IPS-20b (cell line): Measurements from ENCODE around the gene ARHGAP15.

ENCODE experiments used
- H3K27ac ChIP-seq: one replicate; pipeline ENCODE4 v1.5.1; 2013; ENCODE audit warnings: low read length
- H3K27me3 ChIP-seq: 2 replicates; pipeline ENCODE4 v1.6.1; 2013; ENCODE audit warnings: mild to moderate bottlenecking, low read length, inconsistent platforms; ENCODE audit not compliant: insufficient read depth
- H3K36me3 ChIP-seq: 2 replicates; pipeline ENCODE4 v1.6.1; 2013; ENCODE audit warnings: low read depth, mild to moderate bottlenecking, inconsistent platforms, low read length, moderate library complexity; ENCODE audit not compliant: insufficient read depth
- H3K4me1 ChIP-seq: 2 replicates; pipeline ENCODE4 v1.6.1; 2013; ENCODE audit warnings: mild to moderate bottlenecking, control low read depth, inconsistent platforms, low read length, moderate library complexity; ENCODE audit not compliant: insufficient read depth
- H3K4me3 ChIP-seq: 2 replicates; pipeline ENCODE4 v1.5.1; 2013; ENCODE audit warnings: mild to moderate bottlenecking, low read length, inconsistent platforms
- H3K9ac ChIP-seq: 2 replicates; pipeline ENCODE4 v1.6.1; 2013; ENCODE audit warnings: low read depth, mild to moderate bottlenecking, inconsistent platforms, low read length, moderate library complexity
- H3K9me3 ChIP-seq: 2 replicates; pipeline ENCODE4 v1.6.1; 2013; ENCODE audit warnings: mild to moderate bottlenecking, low read depth, low read length, inconsistent platforms; ENCODE audit not compliant: insufficient read depth

Gene ARHGAP15

DNA sequence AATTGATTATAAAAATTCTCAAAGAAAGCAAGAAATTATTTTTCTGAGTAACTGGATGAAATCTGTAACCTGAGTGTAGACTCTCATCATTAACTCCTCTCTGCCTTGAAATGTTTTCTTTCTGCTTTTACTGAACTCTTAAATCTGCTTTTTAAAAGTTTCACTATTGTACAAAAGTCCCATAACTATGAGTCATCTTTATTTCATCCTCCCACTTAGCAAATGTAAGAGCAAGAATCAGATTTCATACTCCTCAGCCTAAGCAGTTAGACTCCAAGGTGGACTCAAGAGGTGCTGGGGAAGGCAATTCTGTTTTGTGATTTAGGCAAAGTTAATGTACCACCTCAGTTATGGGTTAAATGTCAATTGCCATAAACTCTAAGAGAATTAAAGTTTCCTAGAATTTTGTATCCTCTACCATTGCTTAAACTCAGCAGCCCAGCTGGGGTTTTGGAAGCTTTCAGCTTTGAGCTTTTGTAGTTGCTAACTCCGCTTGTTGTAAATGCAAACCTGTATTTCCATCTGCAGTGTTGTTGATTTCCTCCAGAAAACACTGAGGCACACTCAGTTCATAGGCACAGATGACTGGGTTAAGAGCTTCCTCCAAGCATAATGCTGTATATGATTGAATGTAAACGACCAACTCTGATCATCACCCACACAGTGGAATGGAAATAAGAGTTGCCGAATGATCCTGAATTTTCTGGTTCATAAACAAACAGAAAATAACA lies 268.8 kb downstream of the ARHGAP15 start:
- no peak overlapping the region for H3K4me3 ChIP-seq
- H3K27me3 ChIP-seq, result no peaks in the 10 kb centered on the region
- no peaks in the 10 kb centered on the region for H3K36me3 ChIP-seq
- H3K9ac ChIP-seq, result no peak overlapping the region
- no peaks in the 10 kb centered on the region for H3K4me1 ChIP-seq
- H3K9me3 ChIP-seq, result no peaks in the 10 kb centered on the region
- H3K27ac ChIP-seq, result no peak overlapping the region

DNA sequence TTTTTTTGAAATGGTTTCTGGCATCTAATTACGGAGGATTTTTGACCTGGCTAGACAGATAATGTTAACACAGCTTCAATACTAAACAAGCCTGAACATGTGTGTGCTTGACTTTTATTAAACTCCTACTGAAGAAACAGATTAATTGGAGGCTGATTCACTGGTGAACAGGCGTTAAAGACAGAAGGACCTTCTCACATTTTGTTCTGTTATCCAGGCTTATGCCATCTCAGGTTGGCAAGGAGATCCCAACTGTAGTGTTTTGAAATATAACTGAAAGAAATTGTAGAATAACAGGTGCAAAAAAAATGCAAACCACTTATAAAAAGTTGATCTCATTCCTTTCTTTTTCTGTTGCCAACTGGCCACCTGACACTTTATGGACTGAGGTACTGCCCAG lies 269.6 kb downstream of the ARHGAP15 start:
- Histone ChIP-seq H3K27ac (no peak overlapping the region), H3K36me3 (no peaks in the 10 kb centered on the region), H3K4me3 (no peak overlapping the region), H3K4me1 (no peaks in the 10 kb centered on the region), H3K9ac (no peak overlapping the region), H3K27me3 (no peaks in the 10 kb centered on the region), H3K9me3 (no peaks in the 10 kb centered on the region)

DNA sequence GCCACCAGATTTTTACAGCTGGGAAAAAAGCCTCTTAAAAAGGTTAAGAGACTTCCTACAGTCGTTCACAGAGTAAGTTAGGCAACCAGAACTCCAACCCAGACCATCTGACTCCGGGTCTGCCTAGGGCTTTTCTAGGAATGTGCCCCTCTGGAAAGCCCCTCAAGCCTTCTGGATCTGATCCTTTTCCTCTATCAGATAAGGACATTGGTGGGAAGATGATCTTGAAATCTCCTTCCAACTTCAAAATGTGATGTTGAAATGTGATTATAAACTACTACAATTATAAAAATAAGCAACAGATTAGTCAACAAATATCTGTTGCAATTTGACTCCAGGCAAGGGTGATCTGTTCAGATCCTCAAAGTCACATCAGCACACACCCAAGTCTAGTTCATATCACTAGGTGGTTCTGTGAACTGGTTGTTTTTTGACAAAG lies 270.4 kb downstream of the ARHGAP15 start:
- Histone ChIP-seq H3K9ac (no peak overlapping the region), H3K36me3 (no peaks in the 10 kb centered on the region), H3K9me3 (no peaks in the 10 kb centered on the region), H3K27me3 (no peaks in the 10 kb centered on the region), H3K4me1 (no peaks in the 10 kb centered on the region), H3K4me3 (no peak overlapping the region), H3K27ac (no peak overlapping the region)

DNA sequence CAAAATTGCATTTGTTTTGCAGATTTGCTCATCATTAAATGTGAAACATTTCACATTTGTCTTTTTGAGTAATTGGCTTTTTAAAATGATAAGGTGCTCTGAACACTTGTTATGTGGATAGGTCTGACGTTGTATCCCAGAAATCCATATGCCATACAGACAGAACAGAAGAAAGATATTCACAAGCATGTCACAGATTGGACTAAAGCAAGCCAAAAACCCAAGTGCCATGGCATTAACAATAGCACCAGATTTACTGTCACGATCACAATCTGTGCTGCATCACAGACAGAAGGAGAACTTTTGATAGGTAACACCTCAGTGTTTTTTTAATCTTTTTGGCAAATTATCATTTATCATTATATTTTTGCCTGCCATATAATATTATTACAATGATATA lies 272.6 kb downstream of the ARHGAP15 start:
- Histone ChIP-seq H3K9me3 (no peaks in the 10 kb centered on the region), H3K9ac (no peak overlapping the region), H3K4me3 (no peak overlapping the region), H3K27me3 (no peaks in the 10 kb centered on the region), H3K4me1 (no peaks in the 10 kb centered on the region), H3K36me3 (no peaks in the 10 kb centered on the region), H3K27ac (no peak overlapping the region)

DNA sequence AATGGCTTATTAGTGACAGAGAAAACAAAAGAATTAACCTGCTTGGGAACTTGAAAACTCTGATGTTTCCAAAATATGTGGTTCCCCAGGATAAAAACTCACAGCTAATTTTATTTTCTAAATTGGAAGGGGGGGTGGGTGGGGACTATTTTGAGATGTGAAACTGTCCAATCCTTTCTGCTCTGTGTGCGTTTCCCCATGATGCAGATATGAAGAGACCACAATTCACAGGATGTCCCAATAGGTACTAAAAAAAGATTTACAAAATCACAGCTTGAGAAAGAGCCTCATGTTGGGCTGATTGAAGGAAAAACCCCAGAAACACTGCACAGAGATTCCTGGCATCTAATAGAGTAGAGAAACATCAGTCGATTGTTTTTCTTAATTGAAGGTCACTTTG lies 273.2 kb downstream of the ARHGAP15 start:
- Histone ChIP-seq H3K4me1 (no peaks in the 10 kb centered on the region), H3K36me3 (no peaks in the 10 kb centered on the region), H3K27ac (no peak overlapping the region), H3K9me3 (no peaks in the 10 kb centered on the region), H3K27me3 (no peaks in the 10 kb centered on the region), H3K4me3 (no peak overlapping the region), H3K9ac (no peak overlapping the region)

DNA sequence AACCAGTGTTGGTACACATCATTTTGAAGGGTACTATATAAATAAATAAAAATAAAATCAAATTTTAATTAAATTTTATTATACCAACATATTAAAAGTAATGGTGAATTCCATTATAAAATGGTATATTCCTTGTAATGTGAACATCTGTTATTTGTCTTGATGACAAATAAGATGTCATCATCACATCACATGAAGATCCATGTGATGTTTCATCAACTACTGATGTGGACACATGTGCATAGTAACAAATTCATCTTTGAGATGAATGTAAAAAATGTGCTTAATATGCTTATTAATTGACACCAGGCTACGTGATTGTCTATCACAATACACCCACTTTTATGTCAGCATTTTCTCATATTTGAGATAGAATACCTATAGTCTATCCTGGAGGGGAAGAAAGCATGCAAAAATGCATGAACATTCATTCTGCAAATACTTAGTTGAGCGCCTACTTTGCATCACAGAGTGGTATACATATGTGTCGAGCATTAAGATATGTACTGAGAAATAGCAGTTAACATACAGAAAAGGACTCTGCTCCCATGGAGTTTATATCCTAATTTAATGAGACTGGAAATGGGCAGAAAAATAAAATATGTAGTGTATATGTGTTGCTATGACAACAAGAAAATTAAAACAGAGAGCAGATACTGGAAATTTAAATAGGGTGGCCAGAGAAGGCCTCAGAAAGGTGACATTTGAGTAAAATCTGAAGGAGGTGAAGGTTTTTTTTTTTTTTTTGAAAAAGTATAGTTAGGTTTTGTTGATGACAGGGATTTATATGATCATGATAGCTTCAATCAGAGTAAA lies 281.1 kb downstream of the ARHGAP15 start:
- Histone ChIP-seq H3K27me3 (no peaks in the 10 kb centered on the region), H3K36me3 (no peaks in the 10 kb centered on the region), H3K27ac (no peak overlapping the region), H3K9ac (no peak overlapping the region), H3K9me3 (no peaks in the 10 kb centered on the region), H3K4me3 (no peak overlapping the region), H3K4me1 (no peaks in the 10 kb centered on the region)

DNA sequence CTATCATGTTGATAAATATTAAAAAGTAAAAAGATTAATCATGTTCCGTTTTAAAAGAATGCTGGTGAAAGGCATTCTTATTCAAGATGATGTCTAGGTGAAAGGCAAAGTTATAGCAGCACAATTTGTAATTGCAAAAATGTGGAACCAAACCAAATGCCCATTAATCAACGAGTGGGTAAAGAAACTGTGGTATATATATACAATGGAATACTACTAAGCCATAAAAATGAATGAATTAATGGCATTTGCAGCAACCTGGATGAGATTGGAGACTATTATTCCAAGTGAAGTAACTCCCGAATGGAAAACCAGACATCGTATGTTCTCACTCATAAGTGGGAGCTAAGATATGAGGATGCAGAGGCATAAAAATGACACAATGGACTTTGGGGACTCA lies 286.4 kb downstream of the ARHGAP15 start:
- Histone ChIP-seq H3K27me3 (no peaks in the 10 kb centered on the region), H3K4me1 (no peaks in the 10 kb centered on the region), H3K9ac (no peak overlapping the region), H3K9me3 (no peaks in the 10 kb centered on the region), H3K36me3 (no peaks in the 10 kb centered on the region), H3K27ac (no peak overlapping the region), H3K4me3 (no peak overlapping the region)

DNA sequence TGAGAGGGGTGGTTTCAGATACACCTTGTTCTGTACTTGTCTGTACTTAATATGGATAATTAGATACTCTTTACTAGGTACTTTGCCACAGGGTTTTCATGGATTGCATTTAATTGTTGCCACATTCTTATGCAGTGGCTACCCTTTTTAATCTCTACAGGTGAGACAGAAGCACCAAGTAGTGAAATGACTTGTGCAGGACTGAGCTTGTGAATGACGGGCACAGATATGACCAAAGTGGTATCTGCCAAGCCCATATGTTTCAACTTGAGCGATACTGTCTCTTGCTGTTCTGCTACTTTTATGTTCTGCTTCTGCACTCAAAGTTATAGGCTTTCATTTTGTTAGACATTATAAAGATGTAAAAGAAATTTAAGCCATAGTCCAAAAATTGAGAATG lies 288.2 kb downstream of the ARHGAP15 start:
- no peak overlapping the region for H3K9ac ChIP-seq
- no peak overlapping the region for H3K27ac ChIP-seq
- H3K27me3 ChIP-seq, result no peaks in the 10 kb centered on the region
- H3K9me3 ChIP-seq, result no peaks in the 10 kb centered on the region
- no peak overlapping the region for H3K4me3 ChIP-seq
- H3K36me3 ChIP-seq, result no peaks in the 10 kb centered on the region
- H3K4me1 ChIP-seq, result no peaks in the 10 kb centered on the region

DNA sequence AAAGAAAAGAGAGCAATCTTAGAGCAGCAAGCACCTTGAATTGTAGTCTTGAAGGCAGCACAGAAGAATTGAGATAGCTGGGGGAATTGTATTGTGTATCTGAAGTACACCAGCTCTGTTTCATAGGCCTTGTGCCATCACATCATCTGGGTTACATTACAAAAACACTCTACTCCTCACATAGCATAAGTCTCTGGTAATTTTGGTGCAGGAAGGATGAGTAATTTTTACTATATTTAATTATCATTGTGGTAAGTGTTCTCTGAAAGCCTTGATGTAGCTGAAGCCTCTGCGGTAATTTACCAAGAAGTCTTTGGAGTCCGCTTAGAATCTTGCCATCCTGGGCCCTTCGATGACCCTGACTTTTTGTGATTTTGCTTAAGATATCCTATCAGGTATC lies 291.1 kb downstream of the ARHGAP15 start:
- no peaks in the 10 kb centered on the region for H3K27me3 ChIP-seq
- no peaks in the 10 kb centered on the region for H3K9me3 ChIP-seq
- no peak overlapping the region for H3K4me3 ChIP-seq
- no peak overlapping the region for H3K27ac ChIP-seq
- H3K36me3 ChIP-seq, result no peaks in the 10 kb centered on the region
- no peak overlapping the region for H3K9ac ChIP-seq
- H3K4me1 ChIP-seq, result no peaks in the 10 kb centered on the region

DNA sequence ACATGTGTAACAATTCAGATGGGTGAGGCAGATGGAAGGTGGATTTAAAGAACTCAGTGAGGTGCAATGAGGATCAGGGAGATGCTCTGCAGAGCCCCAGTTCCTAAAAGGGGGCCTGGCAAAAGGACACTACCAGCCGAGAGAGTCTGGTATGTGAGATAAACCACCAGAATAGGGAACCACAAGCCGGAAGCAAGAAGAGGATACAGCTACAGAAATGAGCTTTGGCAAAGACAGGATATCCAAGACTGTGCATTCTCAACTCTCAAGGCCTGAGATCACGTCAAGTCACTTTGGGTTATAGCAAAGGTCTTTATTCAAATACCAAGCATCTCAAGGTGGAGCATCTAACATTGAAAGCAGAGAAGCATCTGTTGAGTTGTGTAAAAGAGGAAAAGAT lies 293.5 kb downstream of the ARHGAP15 start:
- Histone ChIP-seq H3K27me3 (no peaks in the 10 kb centered on the region), H3K9ac (no peak overlapping the region), H3K4me1 (no peaks in the 10 kb centered on the region), H3K4me3 (no peak overlapping the region), H3K27ac (no peak overlapping the region), H3K36me3 (no peaks in the 10 kb centered on the region), H3K9me3 (no peaks in the 10 kb centered on the region)

DNA sequence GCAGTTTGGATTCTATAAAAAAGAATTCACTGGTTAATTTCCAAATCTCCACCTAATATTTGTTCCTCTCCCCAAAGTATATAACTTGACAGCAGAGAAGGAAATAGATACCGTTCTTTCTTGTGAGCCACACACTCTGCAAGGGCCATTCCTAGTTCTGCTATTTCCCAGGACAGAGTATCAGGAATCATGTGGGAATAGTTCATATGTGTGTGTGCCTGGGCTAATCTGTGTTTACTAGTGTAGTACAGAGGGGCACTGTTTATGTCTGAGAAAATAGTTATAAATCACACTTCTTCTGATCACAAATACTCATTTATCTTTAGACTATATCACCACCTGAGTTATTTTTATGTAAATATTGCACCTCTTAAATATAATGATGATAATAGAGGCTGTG lies 296.7 kb downstream of the ARHGAP15 start:
- Histone ChIP-seq H3K27ac (no peak overlapping the region), H3K9me3 (no peaks in the 10 kb centered on the region), H3K36me3 (no peaks in the 10 kb centered on the region), H3K4me3 (no peak overlapping the region), H3K4me1 (no peaks in the 10 kb centered on the region), H3K9ac (no peak overlapping the region), H3K27me3 (no peaks in the 10 kb centered on the region)

DNA sequence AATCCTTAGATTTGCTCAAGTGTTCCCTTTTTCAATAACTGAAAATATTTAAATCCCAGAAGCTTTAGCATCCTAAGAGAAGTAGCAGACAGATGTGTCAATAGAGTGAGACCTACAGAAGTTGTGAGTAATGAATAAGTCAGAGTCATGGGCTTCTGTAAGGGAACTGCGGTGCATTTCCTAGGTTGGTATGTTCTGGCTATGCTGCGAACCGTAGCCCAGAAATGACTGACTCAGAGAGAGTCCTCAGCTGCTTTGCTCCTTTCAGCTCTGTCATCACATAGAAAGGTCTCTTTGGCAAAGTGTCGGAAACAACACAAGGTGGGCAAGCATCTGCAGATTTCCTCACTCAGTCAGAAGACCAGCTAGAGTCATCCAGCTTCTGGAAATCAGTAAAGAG lies 297.1 kb downstream of the ARHGAP15 start:
- no peaks in the 10 kb centered on the region for H3K4me1 ChIP-seq
- no peaks in the 10 kb centered on the region for H3K36me3 ChIP-seq
- H3K27ac ChIP-seq, result no peak overlapping the region
- H3K9ac ChIP-seq, result no peak overlapping the region
- H3K27me3 ChIP-seq, result no peaks in the 10 kb centered on the region
- no peak overlapping the region for H3K4me3 ChIP-seq
- no peaks in the 10 kb centered on the region for H3K9me3 ChIP-seq
